ENCODE measurements around the gene ADAM15.
A peak's percentile ranks its signal among the peaks of the same experiment; 100 is the strongest.

DNA sequence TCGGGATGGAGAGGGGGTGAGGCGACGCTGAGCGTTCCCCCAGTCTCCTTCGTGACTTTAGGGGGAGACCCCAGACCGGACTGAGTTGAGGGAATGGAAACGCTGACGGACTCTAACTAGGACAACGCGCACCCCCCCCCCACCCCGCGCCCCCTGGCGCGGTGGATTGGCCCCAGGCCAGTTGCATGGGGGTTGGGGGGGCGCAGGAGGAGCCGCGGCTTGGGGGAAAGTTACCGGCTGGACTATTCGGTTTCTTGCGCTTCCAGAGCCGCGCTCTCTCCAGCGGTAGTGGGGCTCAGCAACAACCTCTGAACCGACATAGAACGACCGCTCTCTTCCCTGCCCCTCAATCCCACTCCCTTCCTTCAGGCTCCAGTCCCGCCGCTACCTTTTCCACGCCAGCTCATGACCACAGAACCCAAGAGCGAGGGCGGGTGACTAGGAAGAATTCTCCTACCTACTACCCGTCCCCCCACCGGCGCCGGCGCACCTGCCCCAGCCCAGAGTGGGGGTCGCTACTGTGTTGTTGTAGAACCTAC, 47.8 kb upstream of the ADAM15 start:
- TF ChIP-seq POLR2A (IDR thresholded peaks at IDR 0.05), result peak in 1 of 2 donors; percentile 16
- TF ChIP-seq CTCF (IDR thresholded peaks at IDR 0.05), result no peak

All from uterus (tissue), 2 donors.